GM12865 (cell line): ENCODE data around the gene UBE2D3.

ENCODE experiments used
- DNase-seq: peaks from one replicate; pipeline ENCODE4 v3.0.0; 2010; ENCODE audit warnings: low read depth
- H3K4me3 ChIP-seq: 2 replicates; pipeline ENCODE4 v1.5.1; 2011; ENCODE audit warnings: mild to moderate bottlenecking, low read depth, low read length, control low read depth
- CTCF ChIP-seq: IDR thresholded peaks from 2 replicates; pipeline ENCODE4 v1.5.1; 2011; ENCODE audit warnings: low read length, control low read depth, low read depth, inconsistent platforms; ENCODE audit not compliant: insufficient read depth; ENCODE audit errors: missing control alignments

Gene UBE2D3

GRCh38 chr4:102809190-102809589, 18.2 kb downstream of the UBE2D3 start:
- no peak overlapping the region for H3K4me3 ChIP-seq
- no peak for TF ChIP-seq CTCF
- no peak for DNase-seq

GRCh38 chr4:102808009-102808408, 19.3 kb downstream of the UBE2D3 start:
- H3K4me3 ChIP-seq, result no peak overlapping the region
- no peak for TF ChIP-seq CTCF
- DNase-seq, result no peak

- no peak for DNase-seq
- TF ChIP-seq CTCF, result no peak
Observed at GRCh38 chr4:102807345-102807744, 20.0 kb downstream of the UBE2D3 start.

GRCh38 chr4:102799816-102800215, 27.5 kb downstream of the UBE2D3 start:
- TF ChIP-seq CTCF, result no peak
- no peak overlapping the region for H3K4me3 ChIP-seq
- DNase-seq, result no peak

More at GRCh38 chr4:102807345-102807744, 20.0 kb downstream of the UBE2D3 start:
- no peak overlapping the region for H3K4me3 ChIP-seq

GRCh38 chr4:102794999-102795398, 32.4 kb downstream of the UBE2D3 start:
- no peak for TF ChIP-seq CTCF
- no peak overlapping the region for H3K4me3 ChIP-seq

GRCh38 chr4:102792361-102792936, 34.9 kb downstream of the UBE2D3 start:
- DNase-seq, result no peak
- no peak for TF ChIP-seq CTCF
- H3K4me3 ChIP-seq, result no peak overlapping the region

More at GRCh38 chr4:102794999-102795398, 32.4 kb downstream of the UBE2D3 start:
- DNase-seq, result no peak

- no peak overlapping the region for H3K4me3 ChIP-seq
- no peak for TF ChIP-seq CTCF
- DNase-seq, result no peak
Observed at GRCh38 chr4:102791318-102791835, 36.0 kb downstream of the UBE2D3 start.
